PFSK-1 (cell line): ENCODE results near the gene SYNJ2.

Experiments
- FOXP2 ChIP-seq: optimal IDR thresholded peaks from 2 replicates; pipeline ENCODE3; 2011; ENCODE audit warnings: borderline replicate concordance, control low read depth, inconsistent platforms; ENCODE audit not compliant: insufficient read depth; ENCODE audit errors: extremely low read length, extremely low read depth
- POLR2AphosphoS5 ChIP-seq: IDR thresholded peaks from 2 replicates; pipeline ENCODE4 v1.6.1; 2012; ENCODE audit warnings: low read depth, mild to moderate bottlenecking, control low read depth, low read length, moderate library complexity
- REST ChIP-seq, 2 experiments: IDR thresholded peaks; 2 replicates each; pipeline versions ENCODE4 v1.6.1 to v1.8.0; 2011 to 2012; ENCODE audit warnings: low read depth in 2 of 2, low read length in 2 of 2, control low read depth in 1 of 2, inconsistent platforms in 1 of 2, mild to moderate bottlenecking in 1 of 2, moderate library complexity in 1 of 2; ENCODE audit not compliant: insufficient read depth in 1 of 2
- SIN3A ChIP-seq: IDR thresholded peaks from 2 replicates; pipeline ENCODE4 v1.6.1; 2012; ENCODE audit warnings: mild to moderate bottlenecking, low read length, moderate library complexity, borderline replicate concordance; ENCODE audit not compliant: insufficient read depth
- TAF1 ChIP-seq: IDR thresholded peaks from 2 replicates; pipeline ENCODE4 v1.6.1; 2012; ENCODE audit warnings: low read length, control low read depth, borderline replicate concordance; ENCODE audit not compliant: insufficient read depth

Gene SYNJ2

GRCh38 chr6:157941101-157941863 lies 40.4 kb upstream of the SYNJ2 start:
- no peak for TF ChIP-seq TAF1
- TF ChIP-seq POLR2AphosphoS5 = no peak
- no peak for TF ChIP-seq FOXP2
- no peak for TF ChIP-seq REST (IDR thresholded peaks at IDR 0.05; ENCODE audit: insufficient read depth in 1 of 2, low read depth in 2 of 2, low read length in 2 of 2)
- no peak for TF ChIP-seq SIN3A

- TF ChIP-seq FOXP2 (no peak), REST (IDR thresholded peaks at IDR 0.05; ENCODE audit: insufficient read depth in 1 of 2, low read depth in 2 of 2, low read length in 2 of 2) (no peak), POLR2AphosphoS5 (no peak), SIN3A (no peak)
Observed at GRCh38 chr6:157942351-157942750, 39.3 kb upstream of the SYNJ2 start.

GRCh38 chr6:157943249-157943963 lies 38.3 kb upstream of the SYNJ2 start:
- no peak for TF ChIP-seq SIN3A
- no peak for TF ChIP-seq TAF1
- TF ChIP-seq FOXP2 = no peak
- no peak for TF ChIP-seq POLR2AphosphoS5
- TF ChIP-seq REST (IDR thresholded peaks at IDR 0.05; ENCODE audit: insufficient read depth in 1 of 2, low read depth in 2 of 2, low read length in 2 of 2) = no peak

- TF ChIP-seq POLR2AphosphoS5 (no peak), FOXP2 (no peak), REST (IDR thresholded peaks at IDR 0.05; ENCODE audit: insufficient read depth in 1 of 2, low read depth in 2 of 2, low read length in 2 of 2) (no peak), SIN3A (no peak), TAF1 (no peak)
Observed at GRCh38 chr6:157943964-157944283, 37.7 kb upstream of the SYNJ2 start.
